Measurements from ENCODE around the gene TAS2R60. TPM values are rescaled to one million over a fixed set of nuclear protein-coding genes. Genes with fewer than 3 reads are reported as not detected.

The TAS2R60 gene
- total and polyA plus RNA-seq, 2 donors (not counting 3 experiments of a cell fraction or from before 2014, with no cell fraction given): not detected

DNA sequence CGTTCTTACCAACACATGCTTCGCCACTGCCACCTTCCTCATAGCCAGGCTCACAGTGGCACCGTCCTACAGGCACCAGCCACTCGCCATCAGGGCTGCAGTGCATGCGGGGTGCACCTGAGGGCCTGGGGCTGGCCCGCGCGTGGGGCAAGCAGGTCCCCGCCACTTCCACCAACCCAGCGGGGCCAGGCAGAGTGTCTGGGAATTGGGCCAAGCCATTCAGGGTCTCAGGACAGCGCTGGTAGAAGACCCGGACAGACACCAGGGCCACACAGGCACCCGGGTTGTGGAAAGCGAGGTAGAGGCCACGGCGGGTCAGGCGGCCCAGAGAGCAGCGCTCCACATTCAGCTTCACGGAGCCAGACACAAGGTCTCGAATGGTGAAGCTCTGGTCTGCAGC lies 43.6 kb upstream of the TAS2R60 start:
- dilution Hi-C loops (cut with MboI; ENCODE audit: extremely low pct_ligation_motif_present, low sequenced_read_pairs): loop anchor here (25.0 kb wide), 1 partner anchor 113 kb away; no protein-coding TSS in a partner anchor

More for the DNA sequence above, 43.6 kb upstream of the TAS2R60 start:
- DNase-seq (ENCODE audit: low read depth, low spot score): no peak
- no peak overlapping the region for H3K27ac ChIP-seq (ENCODE audit: insufficient read depth, low read depth, low read length)
- H3K27me3 ChIP-seq (ENCODE audit: control insufficient read depth in 2 of 2, insufficient read depth in 2 of 2, low read length in 2 of 2): no peaks in the 10 kb centered on the region
- H3K79me2 ChIP-seq (ENCODE audit: control insufficient read depth, insufficient read depth, low read length): no peaks in the 10 kb centered on the region
- H3K4me2 ChIP-seq (ENCODE audit: insufficient read depth, low read length): no peak overlapping the region
- intact Hi-C loops (cut with micrococcal nuclease): no loop called here
- no peak overlapping the region for H2AFZ ChIP-seq (ENCODE audit: low read depth, low read length)
- H3K9me3 ChIP-seq (replicated peaks; ENCODE audit: control insufficient read depth, insufficient read depth, low read length): no peaks in the 10 kb centered on the region
- H4K20me1 ChIP-seq (replicated peaks; ENCODE audit: control insufficient read depth, extremely low read depth, insufficient read depth, low read length): no peaks in the 10 kb centered on the region
- no peak overlapping the region for H3K4me3 ChIP-seq (replicated peaks in 1 of 3; ENCODE audit: insufficient read depth in 1 of 3, low read depth in 1 of 3, low read length in 3 of 3)
- ChIA-PET POLR2A (no interaction called here), CTCF (no interaction called here)
- no TSS peak for BruUV-seq (replicated peaks)
- no peaks in the 10 kb centered on the region for H3K36me3 ChIP-seq (ENCODE audit: control insufficient read depth in 2 of 2, extremely low read depth in 1 of 2, insufficient read depth in 2 of 2, low read length in 2 of 2)
- H3K9me1 ChIP-seq (replicated peaks; ENCODE audit: control insufficient read depth, extremely low read depth, insufficient read depth, low read length): no peaks in the 10 kb centered on the region
- H3K4me1 ChIP-seq (ENCODE audit: control insufficient read depth, extremely low read depth, insufficient read depth, low read length): peaks cover 15% of the 10 kb centered on the region
- no peak for FAIRE-seq
- TF ChIP-seq MYC (IDR thresholded peaks at IDR 0.05; ENCODE audit: low read depth, low read length): no peak
- no peak for TF ChIP-seq FOS (IDR thresholded peaks at IDR 0.05; ENCODE audit: borderline replicate concordance, insufficient read depth, low read length)
- TF ChIP-seq POLR2AphosphoS5 (IDR thresholded peaks at IDR 0.05; ENCODE audit: insufficient read depth, low read depth, low read length): no peak
- no peak for TF ChIP-seq CTCF (IDR thresholded peaks at IDR 0.05; ENCODE audit: extremely low read depth in 1 of 2, insufficient read depth in 1 of 2, low read depth in 1 of 2, low read length in 2 of 2)
- no peak for TF ChIP-seq JUN (IDR thresholded peaks at IDR 0.05; ENCODE audit: borderline replicate concordance, insufficient read depth, insufficient read length, low read depth)
- no peak for TF ChIP-seq GATA2 (IDR thresholded peaks at IDR 0.05; ENCODE audit: insufficient read depth, insufficient read length, low read depth, low read length)
- TF ChIP-seq, protein P1, sequence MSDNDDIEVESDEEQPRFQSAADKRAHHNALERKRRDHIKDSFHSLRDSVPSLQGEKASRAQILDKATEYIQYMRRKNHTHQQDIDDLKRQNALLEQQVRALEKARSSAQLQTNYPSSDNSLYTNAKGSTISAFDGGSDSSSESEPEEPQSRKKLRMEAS (IDR thresholded peaks at IDR 0.05; ENCODE audit: insufficient read depth, insufficient read length): no peak
- no peak for TF ChIP-seq EZH2 (IDR thresholded peaks at IDR 0.05; ENCODE audit: borderline replicate concordance, low read depth, low read length, severe bottlenecking)
- TF ChIP-seq POLR2A (IDR thresholded peaks at IDR 0.05; ENCODE audit: low read depth, low read length): no peak
- no peak overlapping the region for H3K9ac ChIP-seq (replicated peaks; ENCODE audit: extremely low read depth, insufficient read depth, low read length)
